NCI-H774 (cell line): ENCODE measurements around the gene SLC8A1.

Source experiments
- DNase-seq: peaks from one replicate; lab custom pipeline; 2025; lab: John Stamatoyannopoulos, UW

The SLC8A1 gene

DNA sequence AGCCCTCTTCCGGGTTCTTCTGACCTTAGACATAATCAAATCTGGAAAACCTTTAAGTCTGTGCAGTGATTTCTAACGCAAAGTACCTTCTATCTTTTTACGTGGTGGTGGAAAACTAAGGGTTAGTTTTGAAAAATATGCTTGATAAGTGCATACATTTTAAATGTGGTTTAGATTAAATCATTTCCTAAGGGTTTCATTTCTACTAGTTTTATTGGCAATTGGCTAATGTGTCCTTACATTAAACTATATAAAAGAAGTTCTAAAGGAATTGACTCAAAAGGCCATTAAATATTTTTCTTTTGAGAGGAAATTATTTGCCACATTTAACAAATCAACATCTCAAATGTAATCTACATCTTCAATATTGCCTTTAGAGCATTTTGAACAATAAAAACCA is 404.5 kb downstream of the SLC8A1 start:
- no peak for DNase-seq
